ENCODE results near the gene SNAPC3.
"Not testable (repeated sequence)": the region's sequence is repeated elsewhere in the genome, so short reads cannot be mapped to it uniquely, and the experiment has no call there.

GRCh38 chr9:15442264-15442663, 19.6 kb downstream of the SNAPC3 start:
- not testable (repeated sequence) for TF ChIP-seq POLR2A, CTCF, EP300 (IDR thresholded peaks at IDR 0.05)

Data from upper lobe of left lung (tissue), 4 donors.